A549 treated with CORT108297 at 1 μM for 4 hours (cell line): ENCODE data around the gene BCAP29. TPM values are rescaled to one million over a fixed set of nuclear protein-coding genes. Genes with fewer than 3 reads are reported as not detected.

Source experiments
- total RNA-seq: library from RNA; stranded (reverse); fragments of 200-300 nt; extraction: Qiagen RNA extraction; gene quantifications from 5 replicates; pipeline ENCODE4 v1.2.3, GENCODE V29; 2022

Gene BCAP29, protein sequence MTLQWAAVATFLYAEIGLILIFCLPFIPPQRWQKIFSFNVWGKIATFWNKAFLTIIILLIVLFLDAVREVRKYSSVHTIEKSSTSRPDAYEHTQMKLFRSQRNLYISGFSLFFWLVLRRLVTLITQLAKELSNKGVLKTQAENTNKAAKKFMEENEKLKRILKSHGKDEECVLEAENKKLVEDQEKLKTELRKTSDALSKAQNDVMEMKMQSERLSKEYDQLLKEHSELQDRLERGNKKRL
- 35.8 to 44.6 TPM (median 38.6 TPM) in 5 replicates for total RNA-seq

DNA sequence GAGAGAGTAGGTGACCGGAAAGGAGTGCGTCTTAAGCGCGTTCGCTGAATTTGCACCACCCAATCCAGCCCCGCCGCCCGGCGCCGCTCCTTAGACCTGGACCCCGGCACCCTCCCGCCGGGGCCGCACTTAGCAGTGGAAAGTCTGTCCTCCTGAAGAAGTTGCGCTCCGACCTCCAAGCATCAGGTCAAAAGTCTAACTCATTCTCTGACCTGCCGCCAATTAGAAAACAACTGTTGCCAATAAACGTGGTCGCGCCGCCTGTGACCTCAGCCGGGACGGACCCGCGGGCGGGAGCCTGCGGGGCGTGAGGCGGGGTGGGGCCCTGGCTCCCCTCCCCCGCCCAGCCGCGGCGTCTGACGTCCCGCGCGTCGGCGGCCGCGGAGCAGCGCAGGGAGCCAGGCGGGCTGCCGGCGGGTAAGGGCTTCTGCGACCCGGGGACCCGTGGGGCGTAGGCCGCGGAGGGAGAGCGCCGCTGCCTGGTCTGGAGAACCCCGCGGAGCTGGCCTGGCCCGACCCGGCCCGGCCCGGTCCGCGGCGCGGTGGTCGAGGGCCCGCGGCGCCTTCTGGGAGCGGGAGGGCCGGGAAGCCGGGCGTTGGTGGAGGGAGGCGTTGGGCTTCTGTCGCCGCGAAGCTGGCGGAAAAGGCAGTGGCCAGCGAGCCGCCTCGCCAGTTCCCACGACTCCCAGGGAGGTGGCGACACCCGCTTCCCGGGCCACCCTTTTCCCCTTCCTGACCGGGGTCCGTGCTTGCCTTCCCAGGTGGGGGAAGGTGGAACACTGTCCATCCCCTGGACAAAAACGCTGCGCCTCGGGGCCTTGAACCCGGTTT, at the start of gene BCAP29:
Gene BCAP29 (plus strand): TSS at position 362 of the 831 bp plus-strand sequence. CDS start 527 bp downstream, outside the sequence.

DNA sequence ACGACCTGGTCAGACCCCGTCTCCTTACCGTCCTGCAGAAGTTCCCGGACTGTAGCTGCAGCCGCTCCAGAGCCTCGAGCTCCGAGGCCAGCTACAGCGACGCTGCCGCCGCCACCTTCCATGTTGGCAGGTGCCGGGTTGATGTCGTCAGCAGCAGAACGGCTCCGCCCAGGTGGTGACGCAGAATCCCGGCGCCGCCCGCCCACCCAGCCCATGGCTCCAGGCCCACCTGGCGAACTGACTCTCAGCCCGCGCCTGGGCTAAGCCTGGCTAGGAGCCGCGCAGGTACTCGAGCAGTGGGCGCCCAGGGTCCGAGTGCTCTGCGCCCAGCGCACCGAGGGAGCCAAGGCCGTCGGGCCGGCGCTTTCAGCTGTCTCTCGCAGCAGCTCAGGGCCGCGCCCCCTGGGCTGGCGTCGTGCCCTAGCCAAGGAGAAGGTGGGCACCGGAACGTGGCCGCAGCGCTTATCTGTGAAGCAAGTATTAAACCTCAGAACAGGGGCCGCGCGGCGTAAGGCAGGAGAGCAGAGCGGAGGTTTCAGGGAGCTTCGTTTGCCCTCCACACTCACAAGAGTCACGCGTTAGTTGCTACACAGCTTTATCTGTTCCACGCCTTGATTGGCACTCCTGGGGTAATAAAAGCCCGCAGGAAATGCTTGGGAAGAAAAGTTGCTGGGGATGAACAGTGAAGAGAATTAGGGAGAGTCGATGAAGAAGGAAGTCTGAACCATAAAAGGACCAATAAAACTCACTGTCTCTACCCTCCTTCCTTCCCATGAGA, 16.1 kb upstream of the BCAP29 start, which contains the start of the genes COG5 and DUS4L:
Gene COG5 (minus strand): TSS at position 146 of the 778 bp plus-strand sequence. CDS start 24 bp downstream, at position 122.
Gene DUS4L (plus strand): TSS at position 197 of the 778 bp plus-strand sequence. CDS start 3,100 bp downstream, outside the sequence.

GRCh38 chr7:107660381-107661080, 80.5 kb downstream of the BCAP29 start, which contains the start of gene SLC26A4:
TSS of gene SLC26A4 (plus strand) at chr7:107660828. CDS start at chr7:107661642, 814 bp downstream.

Other genes with a start within 250 kb of the BCAP29 start
- gene GPR22, start 110.2 kb upstream of the BCAP29 start, total RNA-seq, result not detected in 5 replicates
- gene COG5, start 16.3 kb upstream of the BCAP29 start, total RNA-seq, result 8.9 to 13.7 TPM (median 10.9 TPM) in 5 replicates
- gene DUS4L, start 16.3 kb upstream of the BCAP29 start, total RNA-seq, result 9.9 to 10.8 TPM (median 10.5 TPM) in 5 replicates
- gene SLC26A4, start 80.6 kb downstream of the BCAP29 start, total RNA-seq, result 0.02 to 0.13 TPM (median 0.05 TPM) in 5 replicates
- gene CBLL1, start 163.9 kb downstream of the BCAP29 start, total RNA-seq, result 27.4 to 55.2 TPM (median 29.8 TPM) in 5 replicates
- gene SLC26A3, start 223.0 kb downstream of the BCAP29 start, total RNA-seq, result not detected in 5 replicates